ENCODE results near the gene TYROBP.

DNA sequence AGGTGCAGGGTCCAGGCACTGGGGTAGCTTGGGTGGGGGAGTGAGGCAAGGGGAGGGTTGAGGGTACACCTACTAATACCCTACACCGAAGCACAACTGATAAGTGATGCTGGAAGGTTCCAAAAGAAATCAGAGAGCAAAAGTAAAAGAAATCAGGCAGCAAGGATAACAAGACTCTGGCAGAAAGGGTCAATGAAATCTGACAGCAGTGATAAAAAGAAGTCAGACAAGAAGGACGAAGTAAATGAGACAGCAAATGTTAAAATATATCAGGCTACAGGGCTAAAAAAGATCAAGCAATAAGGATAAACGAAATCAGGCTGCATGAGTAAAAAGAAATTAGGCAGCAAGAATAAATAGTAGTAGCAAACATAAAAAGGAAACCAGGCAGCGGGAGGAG lies 32.7 kb upstream of the TYROBP start:
- TF ChIP-seq, protein P1, sequence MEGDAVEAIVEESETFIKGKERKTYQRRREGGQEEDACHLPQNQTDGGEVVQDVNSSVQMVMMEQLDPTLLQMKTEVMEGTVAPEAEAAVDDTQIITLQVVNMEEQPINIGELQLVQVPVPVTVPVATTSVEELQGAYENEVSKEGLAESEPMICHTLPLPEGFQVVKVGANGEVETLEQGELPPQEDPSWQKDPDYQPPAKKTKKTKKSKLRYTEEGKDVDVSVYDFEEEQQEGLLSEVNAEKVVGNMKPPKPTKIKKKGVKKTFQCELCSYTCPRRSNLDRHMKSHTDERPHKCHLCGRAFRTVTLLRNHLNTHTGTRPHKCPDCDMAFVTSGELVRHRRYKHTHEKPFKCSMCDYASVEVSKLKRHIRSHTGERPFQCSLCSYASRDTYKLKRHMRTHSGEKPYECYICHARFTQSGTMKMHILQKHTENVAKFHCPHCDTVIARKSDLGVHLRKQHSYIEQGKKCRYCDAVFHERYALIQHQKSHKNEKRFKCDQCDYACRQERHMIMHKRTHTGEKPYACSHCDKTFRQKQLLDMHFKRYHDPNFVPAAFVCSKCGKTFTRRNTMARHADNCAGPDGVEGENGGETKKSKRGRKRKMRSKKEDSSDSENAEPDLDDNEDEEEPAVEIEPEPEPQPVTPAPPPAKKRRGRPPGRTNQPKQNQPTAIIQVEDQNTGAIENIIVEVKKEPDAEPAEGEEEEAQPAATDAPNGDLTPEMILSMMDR (IDR thresholded peaks at IDR 0.05 in 8 of 11, conservative IDR thresholded peaks at IDR 0.05 in 3 of 11), result no peak
- TF ChIP-seq POLR2A (IDR thresholded peaks at IDR 0.05) (no peak), POLR2AphosphoS5 (IDR thresholded peaks at IDR 0.05) (no peak)

All from spleen (tissue), 7 donors.